ENCODE measurements around the gene PTPRJ. TPM values are rescaled to one million over a fixed set of nuclear protein-coding genes. Genes with fewer than 3 reads are reported as not detected.
"Not testable (repeated sequence)": the region's sequence is repeated elsewhere in the genome, so short reads cannot be mapped to it uniquely, and the experiment has no call there.

The PTPRJ gene
- total RNA-seq, 1 donor from 2014 or later = 18.6 TPM

- TF ChIP-seq, protein P1, sequence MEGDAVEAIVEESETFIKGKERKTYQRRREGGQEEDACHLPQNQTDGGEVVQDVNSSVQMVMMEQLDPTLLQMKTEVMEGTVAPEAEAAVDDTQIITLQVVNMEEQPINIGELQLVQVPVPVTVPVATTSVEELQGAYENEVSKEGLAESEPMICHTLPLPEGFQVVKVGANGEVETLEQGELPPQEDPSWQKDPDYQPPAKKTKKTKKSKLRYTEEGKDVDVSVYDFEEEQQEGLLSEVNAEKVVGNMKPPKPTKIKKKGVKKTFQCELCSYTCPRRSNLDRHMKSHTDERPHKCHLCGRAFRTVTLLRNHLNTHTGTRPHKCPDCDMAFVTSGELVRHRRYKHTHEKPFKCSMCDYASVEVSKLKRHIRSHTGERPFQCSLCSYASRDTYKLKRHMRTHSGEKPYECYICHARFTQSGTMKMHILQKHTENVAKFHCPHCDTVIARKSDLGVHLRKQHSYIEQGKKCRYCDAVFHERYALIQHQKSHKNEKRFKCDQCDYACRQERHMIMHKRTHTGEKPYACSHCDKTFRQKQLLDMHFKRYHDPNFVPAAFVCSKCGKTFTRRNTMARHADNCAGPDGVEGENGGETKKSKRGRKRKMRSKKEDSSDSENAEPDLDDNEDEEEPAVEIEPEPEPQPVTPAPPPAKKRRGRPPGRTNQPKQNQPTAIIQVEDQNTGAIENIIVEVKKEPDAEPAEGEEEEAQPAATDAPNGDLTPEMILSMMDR (conservative IDR thresholded peaks at IDR 0.05) = no peak
- Mint-ChIP-seq H3K4me1 (ENCODE audit: unreplicated experiment) (peaks cover 16% of the 10 kb centered on the region), H3K27me3 (no peaks in the 10 kb centered on the region), H3K9me3 (no peaks in the 10 kb centered on the region), H3K27ac (peak overlapping the region; percentile 15), H3K4me3 (no peak overlapping the region), H3K36me3 (no peaks in the 10 kb centered on the region)
- no peak for DNase-seq (ENCODE audit: extremely low spot score, unreplicated experiment)
Measured at GRCh38 chr11:47941907-47942558, 38.3 kb upstream of the PTPRJ start.

DNA sequence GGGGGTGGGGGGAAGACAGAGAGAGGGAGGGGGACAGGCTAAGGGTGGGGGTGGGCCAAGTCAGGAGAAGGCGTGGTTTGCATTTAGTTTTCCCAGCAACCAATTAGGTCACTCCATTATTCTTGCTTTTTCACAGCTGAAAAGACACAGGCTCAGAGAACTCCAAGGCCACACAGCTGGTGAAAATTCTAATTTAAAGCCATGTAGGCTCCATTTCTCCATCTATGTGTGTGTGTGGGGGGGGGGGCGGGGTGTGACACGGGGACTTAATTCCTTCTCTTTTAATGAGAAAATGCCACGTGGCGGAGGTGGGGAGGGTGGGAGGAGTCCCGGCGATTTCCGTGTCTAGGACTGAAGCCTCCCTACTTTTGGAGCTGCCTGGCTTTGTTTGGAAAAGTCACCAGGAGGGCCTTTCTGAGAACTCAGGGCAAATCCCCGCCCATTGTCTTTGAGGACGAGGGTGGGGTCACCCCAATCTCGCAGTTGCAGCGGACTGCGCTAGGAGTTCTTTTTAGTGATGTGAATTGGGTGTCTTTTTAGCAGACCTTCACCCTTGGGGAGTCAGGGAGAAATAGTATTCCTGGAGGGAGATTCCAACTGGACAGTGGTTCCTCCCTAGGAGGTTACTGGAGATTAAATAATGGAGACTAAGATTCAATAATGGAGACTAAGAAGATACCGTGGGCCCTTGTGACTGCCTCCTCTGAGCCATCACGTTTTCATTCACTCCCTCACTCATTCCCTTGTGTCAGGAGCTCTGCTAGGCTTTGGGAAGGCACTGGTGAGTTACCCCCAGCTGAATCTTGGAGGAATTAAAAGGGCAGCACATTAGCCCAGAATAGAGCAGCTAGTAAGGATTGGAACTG, 36.4 kb upstream of the PTPRJ start:
- Mint-ChIP-seq H3K36me3 (no peaks in the 10 kb centered on the region), H3K27ac (no peak overlapping the region), H3K27me3 (no peaks in the 10 kb centered on the region), H3K4me3 (no peak overlapping the region), H3K9me3 (no peaks in the 10 kb centered on the region), H3K4me1 (ENCODE audit: unreplicated experiment) (peaks cover 15% of the 10 kb centered on the region)
- no peak for DNase-seq (ENCODE audit: extremely low spot score, unreplicated experiment)
- TF ChIP-seq, protein P1 (conservative IDR thresholded peaks at IDR 0.05) = no peak

DNA sequence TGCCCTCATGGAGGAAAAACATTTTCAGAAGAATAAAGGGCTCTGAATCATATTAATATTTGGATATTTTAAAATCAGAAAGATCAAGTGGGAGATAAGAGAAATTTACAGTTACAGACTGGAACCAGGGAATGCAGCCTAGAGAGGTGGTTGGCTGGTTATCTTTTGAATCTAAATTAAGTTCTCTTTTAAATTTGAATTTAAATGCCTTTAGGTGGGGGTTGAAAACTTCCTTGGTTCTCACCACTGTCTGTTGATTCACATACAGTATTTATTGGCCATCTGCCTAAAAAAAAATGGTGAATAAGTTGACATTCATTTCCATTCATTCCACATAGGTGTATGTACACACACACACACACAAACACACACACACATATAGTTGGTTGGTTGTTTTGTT, 35.7 kb upstream of the PTPRJ start:
- no peak for DNase-seq (ENCODE audit: extremely low spot score, unreplicated experiment)
- H3K36me3 Mint-ChIP-seq = no peaks in the 10 kb centered on the region
- H3K27ac Mint-ChIP-seq = no peak overlapping the region
- no peak overlapping the region for H3K4me3 Mint-ChIP-seq
- no peaks in the 10 kb centered on the region for H3K27me3 Mint-ChIP-seq
- no peaks in the 10 kb centered on the region for H3K9me3 Mint-ChIP-seq
- TF ChIP-seq, protein P1 (conservative IDR thresholded peaks at IDR 0.05) = no peak
- peaks cover 15% of the 10 kb centered on the region for H3K4me1 Mint-ChIP-seq (ENCODE audit: unreplicated experiment)

DNA sequence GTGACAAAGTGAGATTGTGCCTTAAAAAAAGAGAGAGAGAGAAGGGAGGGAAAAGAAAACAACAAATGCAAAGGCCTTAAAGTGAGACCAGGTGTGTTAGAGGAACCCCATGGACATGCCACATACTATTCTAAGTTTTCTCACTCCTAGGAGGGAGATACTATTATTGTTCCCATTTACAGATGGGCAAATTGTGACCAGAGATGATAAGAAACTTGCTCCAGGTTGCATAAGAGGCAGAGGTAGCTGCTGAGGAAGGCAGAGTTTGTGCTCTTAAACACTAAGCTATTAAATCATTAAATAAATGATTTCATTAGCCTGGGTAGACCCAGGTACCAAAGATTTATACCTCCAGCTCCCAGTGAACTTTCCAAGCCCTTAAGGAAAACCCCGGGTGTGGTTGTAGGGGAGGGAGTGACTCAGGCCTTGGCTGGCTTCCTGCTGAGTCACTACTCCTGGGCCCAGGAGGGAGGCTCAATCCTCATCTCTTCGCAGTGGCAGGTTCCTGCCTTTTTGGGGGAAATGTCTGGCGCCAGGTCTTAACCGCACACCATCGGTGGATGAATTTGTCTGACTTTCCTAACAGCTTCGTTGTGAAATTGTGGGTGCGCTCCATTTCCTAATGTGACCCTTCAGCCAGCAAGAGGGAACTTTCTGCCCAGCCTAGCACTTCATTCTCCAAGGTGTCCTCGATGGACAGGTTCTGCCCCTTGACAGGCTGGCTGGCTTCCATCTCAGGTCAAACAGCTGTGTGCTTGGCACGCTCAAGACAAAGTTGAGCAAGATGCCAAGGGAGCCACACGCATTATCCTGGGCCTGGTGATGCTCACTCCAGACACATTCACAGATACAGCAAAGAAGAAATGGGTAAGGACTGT, 33.4 kb upstream of the PTPRJ start:
- H3K27ac Mint-ChIP-seq = no peak overlapping the region
- no peak for DNase-seq (ENCODE audit: extremely low spot score, unreplicated experiment)
- H3K4me3 Mint-ChIP-seq = no peak overlapping the region
- TF ChIP-seq, protein P1 (conservative IDR thresholded peaks at IDR 0.05) = no peak
- no peaks in the 10 kb centered on the region for H3K36me3 Mint-ChIP-seq
- H3K4me1 Mint-ChIP-seq (ENCODE audit: unreplicated experiment) = peaks cover 17% of the 10 kb centered on the region
- no peaks in the 10 kb centered on the region for H3K9me3 Mint-ChIP-seq
- no peaks in the 10 kb centered on the region for H3K27me3 Mint-ChIP-seq

DNA sequence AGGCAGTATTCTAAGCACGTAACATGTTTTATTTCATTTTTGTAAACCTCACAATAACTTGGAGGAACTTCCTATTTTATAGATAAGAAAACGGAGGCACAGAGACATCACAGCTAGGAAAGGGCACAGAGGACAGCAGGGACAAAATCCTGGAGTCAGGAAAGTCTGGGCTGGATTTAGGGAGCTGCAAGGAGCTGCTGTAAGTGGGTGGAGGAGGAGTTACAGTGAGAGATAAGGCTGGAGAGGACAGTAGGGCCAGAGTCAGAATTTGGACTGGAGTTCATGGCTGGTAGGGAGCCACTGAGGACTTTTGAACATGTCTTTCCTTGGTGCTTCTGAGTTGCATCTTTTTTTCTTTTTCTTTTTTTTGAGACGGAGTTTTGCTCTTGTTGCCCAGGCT, 32.2 kb upstream of the PTPRJ start:
- no peaks in the 10 kb centered on the region for H3K36me3 Mint-ChIP-seq
- H3K4me1 Mint-ChIP-seq (ENCODE audit: unreplicated experiment) = peaks cover 13% of the 10 kb centered on the region
- H3K9me3 Mint-ChIP-seq = no peaks in the 10 kb centered on the region
- H3K4me3 Mint-ChIP-seq = no peak overlapping the region
- H3K27ac Mint-ChIP-seq = no peak overlapping the region
- H3K27me3 Mint-ChIP-seq = no peaks in the 10 kb centered on the region
- DNase-seq (ENCODE audit: extremely low spot score, unreplicated experiment) = no peak
- TF ChIP-seq, protein P1 (conservative IDR thresholded peaks at IDR 0.05) = no peak

DNA sequence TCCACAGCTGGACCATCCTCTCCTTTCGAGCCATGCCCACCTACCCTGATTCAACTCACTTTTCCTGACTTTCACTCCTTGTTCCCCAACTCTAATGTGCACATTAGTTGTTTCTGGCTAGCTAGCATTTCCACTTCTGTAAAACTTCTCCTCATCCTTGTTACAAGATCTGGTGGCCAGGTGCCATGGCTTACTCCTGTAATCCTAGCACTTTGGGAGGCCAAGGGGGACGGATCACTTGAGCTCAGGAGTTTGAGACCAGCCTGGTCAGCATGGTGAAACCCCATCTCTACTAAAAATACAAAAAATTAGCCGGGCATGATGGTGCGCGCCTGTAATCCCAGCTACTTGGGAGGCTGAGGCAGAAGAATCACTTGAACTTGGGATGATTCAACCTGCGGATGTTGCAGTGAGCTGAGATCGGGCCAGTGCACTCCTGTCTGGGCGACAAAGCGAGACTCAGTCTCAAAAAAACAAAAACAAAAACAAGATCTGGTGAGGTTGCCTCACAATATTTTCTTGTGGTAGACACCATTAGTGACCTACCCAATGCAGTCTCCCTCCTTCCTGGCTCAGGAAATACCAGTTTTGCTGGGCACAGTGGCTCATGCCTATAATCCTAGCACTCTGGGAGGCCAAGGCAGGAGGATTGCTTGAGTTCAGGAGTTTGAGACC, 31.2 kb upstream of the PTPRJ start:
- not testable (repeated sequence) for H3K4me3 Mint-ChIP-seq; H3K36me3 Mint-ChIP-seq; H3K9me3 Mint-ChIP-seq; H3K27me3 Mint-ChIP-seq; H3K27ac Mint-ChIP-seq; DNase-seq (ENCODE audit: extremely low spot score, unreplicated experiment)
- H3K4me1 Mint-ChIP-seq (ENCODE audit: unreplicated experiment) = peaks cover 13% of the 10 kb centered on the region

Data from type B pancreatic cell (in vitro differentiated cells).